ENCODE results near the gene MED15.
"Not testable (repeated sequence)": the region's sequence is repeated elsewhere in the genome, so short reads cannot be mapped to it uniquely, and the experiment has no call there.

The MED15 gene

GRCh38 chr22:20606041-20606783, 98.8 kb downstream of the MED15 start:
- peak; percentile 46 for DNase-seq

GRCh38 chr22:20606784-20607128, 99.3 kb downstream of the MED15 start:
- DNase-seq = no peak

- peak; percentile 28 for DNase-seq
Observed at GRCh38 chr22:20607157-20607907, 99.9 kb downstream of the MED15 start.

GRCh38 chr22:20610243-20610686, 102.9 kb downstream of the MED15 start:
- DNase-seq = no peak

GRCh38 chr22:20610757-20611156, 103.3 kb downstream of the MED15 start:
- DNase-seq = no peak

GRCh38 chr22:20611418-20611817, 104.0 kb downstream of the MED15 start:
- DNase-seq = no peak

- no peak for DNase-seq
Observed at GRCh38 chr22:20613301-20613700, 105.9 kb downstream of the MED15 start.

GRCh38 chr22:20615021-20615420, 107.6 kb downstream of the MED15 start:
- DNase-seq = no peak

- no peak for DNase-seq
Observed at GRCh38 chr22:20615533-20616450, 108.4 kb downstream of the MED15 start.

- no peak for DNase-seq
Observed at GRCh38 chr22:20616451-20617043, 109.1 kb downstream of the MED15 start.

- DNase-seq = no peak
Observed at GRCh38 chr22:20618488-20618887, 111.1 kb downstream of the MED15 start.

GRCh38 chr22:20619045-20619892, 111.9 kb downstream of the MED15 start:
- no peak for DNase-seq

- not testable (repeated sequence) for DNase-seq
Observed at GRCh38 chr22:20619893-20620194, 112.4 kb downstream of the MED15 start.

GRCh38 chr22:20621162-20621561, 113.8 kb downstream of the MED15 start:
- no peak for DNase-seq

GRCh38 chr22:20622650-20623339, 115.4 kb downstream of the MED15 start:
- DNase-seq = no peak

- no peak for DNase-seq
Observed at GRCh38 chr22:20624161-20624616, 116.8 kb downstream of the MED15 start.

- no peak for DNase-seq
Observed at GRCh38 chr22:20625270-20625669, 117.9 kb downstream of the MED15 start.

- no peak for DNase-seq
Observed at GRCh38 chr22:20626811-20627210, 119.4 kb downstream of the MED15 start.

- DNase-seq = no peak
Observed at GRCh38 chr22:20627432-20627831, 120.0 kb downstream of the MED15 start.

GRCh38 chr22:20628081-20628939, 120.9 kb downstream of the MED15 start:
- no peak for DNase-seq
